AG10803 (cell line): Measurements from ENCODE around the gene FAM114A2.

Source experiments
- DNase-seq: peaks from one replicate; pipeline ENCODE4 v3.0.0; 2010; ENCODE audit warnings: low read depth
- H3K4me3 ChIP-seq: 2 replicates; pipeline ENCODE4 v1.5.1; 2011; ENCODE audit warnings: mild to moderate bottlenecking, low read length, control low read depth
- TF ChIP-seq, protein P1 (sequence below): conservative IDR thresholded peaks from 2 replicates; pipeline ENCODE4 v1.5.1; 2011; ENCODE audit warnings: mild to moderate bottlenecking, low read length, control low read depth, inconsistent platforms

Gene FAM114A2

DNA sequence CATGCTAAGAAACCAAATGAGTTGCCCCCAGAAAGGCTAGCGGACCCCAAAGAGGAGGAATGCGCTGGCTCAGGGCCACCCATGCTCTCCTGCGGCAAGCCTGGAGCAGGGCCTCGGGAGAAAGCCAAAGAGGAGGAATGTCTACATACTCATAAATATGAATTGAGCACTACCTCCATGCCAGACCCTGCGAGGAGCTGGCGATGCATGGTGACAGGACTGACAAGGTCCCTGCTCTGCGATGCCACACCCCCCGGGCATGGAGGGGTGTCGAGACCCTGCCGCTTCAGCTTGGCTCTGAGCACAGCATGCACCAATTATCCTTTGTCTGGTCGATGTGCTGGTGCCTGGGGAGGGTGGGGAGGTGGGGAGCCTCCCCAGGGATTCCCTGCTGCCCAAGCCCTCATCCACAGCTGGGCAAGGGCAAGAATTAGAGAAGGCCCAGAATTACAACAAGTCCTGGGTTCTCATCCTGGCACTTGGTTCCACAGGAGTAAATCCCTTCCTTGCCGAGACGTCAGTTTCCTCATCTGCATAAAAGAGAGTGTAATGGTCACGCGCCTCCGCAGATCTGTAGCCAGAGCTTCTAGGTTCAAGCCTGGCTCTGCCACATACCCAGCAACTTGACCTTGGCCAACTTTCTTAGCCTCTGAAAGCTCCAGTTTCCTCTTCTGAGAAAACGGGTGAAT is 74.4 kb downstream of the FAM114A2 start:
- TF ChIP-seq, protein P1, sequence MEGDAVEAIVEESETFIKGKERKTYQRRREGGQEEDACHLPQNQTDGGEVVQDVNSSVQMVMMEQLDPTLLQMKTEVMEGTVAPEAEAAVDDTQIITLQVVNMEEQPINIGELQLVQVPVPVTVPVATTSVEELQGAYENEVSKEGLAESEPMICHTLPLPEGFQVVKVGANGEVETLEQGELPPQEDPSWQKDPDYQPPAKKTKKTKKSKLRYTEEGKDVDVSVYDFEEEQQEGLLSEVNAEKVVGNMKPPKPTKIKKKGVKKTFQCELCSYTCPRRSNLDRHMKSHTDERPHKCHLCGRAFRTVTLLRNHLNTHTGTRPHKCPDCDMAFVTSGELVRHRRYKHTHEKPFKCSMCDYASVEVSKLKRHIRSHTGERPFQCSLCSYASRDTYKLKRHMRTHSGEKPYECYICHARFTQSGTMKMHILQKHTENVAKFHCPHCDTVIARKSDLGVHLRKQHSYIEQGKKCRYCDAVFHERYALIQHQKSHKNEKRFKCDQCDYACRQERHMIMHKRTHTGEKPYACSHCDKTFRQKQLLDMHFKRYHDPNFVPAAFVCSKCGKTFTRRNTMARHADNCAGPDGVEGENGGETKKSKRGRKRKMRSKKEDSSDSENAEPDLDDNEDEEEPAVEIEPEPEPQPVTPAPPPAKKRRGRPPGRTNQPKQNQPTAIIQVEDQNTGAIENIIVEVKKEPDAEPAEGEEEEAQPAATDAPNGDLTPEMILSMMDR, result no peak
- DNase-seq, result no peak
- H3K4me3 ChIP-seq, result no peak overlapping the region

DNA sequence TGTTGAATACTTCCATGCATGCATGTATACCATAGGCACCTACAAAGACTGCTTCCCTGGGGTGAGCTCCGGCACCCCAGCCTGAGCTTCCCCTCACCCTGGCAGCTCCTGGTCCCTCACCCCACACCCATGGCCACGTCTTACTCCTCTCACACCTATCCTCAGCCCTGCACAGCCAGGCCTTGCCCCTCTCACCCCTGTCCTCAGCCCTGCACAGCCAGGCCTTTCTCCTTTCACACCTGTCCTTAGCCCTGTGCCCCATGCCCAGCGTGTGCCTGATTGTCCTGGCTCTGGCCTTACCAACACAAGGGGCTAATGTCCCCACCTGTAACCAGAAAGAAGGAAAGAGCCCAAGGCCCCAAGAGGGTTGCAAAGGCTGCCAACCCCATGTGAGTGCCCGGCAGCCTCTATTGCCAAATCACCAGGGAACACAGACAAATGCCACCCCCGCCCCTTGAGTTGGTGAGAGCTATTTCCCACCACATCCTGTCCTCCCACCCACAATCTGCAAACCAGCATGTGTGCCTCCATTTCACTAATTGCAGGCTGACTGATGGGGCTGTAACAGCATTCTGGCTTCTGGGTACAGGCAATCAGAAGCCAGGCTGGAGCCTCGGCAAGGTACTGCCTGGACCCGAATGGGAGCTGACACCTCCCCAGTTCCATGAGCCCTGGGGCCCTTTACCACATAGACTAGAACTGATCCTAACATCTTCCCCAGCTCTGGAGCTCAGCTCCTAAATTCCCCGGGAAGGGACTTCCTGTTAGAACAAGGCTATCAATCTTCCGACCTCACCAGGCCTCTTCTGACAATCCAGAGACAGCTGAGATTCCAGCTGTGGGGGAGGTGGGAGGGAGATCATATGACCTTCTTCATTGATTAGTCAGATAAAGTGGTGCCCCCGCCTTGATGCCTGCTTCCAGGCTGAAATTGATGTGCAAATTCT is 78.2 kb downstream of the FAM114A2 start:
- DNase-seq, result peak; percentile 69
- TF ChIP-seq, protein P1, result no peak
- no peak overlapping the region for H3K4me3 ChIP-seq

DNA sequence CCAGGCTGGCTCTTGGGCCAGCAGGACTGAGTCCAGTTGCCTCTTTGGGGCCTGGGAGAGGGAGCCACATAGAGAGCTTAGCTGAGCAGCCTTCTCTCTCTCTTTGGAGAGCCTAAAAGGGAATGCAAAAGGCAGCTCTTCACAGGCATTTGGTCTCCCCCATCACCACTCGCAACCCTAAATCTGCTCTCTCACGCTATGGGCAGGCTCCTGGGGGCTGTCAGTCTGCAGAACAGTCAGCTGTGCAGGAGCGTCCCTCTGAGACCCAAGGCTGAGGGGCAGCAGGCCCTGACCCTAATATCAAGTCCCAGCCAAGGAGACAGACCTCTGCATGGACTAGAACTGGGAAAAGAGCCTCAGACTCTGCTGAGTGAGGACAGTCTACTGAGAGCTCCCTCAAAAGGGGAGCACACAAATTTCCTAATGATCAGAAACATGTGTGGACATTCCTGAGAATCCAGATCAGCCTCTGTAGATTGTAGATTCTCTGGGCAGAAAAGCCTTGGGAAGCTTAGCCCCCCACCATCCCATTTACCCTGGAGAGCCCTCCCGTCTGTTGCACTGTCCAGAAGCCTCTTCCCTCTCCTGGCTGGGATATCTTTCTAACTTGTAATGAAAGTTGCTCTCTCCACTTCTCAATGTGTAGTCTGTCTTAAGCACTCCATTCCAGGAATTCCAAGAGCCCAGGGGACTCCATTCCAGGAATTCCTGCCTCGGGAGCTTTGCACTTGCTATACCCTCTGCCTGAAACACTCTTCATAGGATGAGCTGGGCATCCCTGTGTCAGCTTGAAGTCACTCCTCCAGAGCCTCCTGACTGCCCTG is 79.4 kb downstream of the FAM114A2 start:
- no peak overlapping the region for H3K4me3 ChIP-seq
- DNase-seq, result peak; percentile 94

DNA sequence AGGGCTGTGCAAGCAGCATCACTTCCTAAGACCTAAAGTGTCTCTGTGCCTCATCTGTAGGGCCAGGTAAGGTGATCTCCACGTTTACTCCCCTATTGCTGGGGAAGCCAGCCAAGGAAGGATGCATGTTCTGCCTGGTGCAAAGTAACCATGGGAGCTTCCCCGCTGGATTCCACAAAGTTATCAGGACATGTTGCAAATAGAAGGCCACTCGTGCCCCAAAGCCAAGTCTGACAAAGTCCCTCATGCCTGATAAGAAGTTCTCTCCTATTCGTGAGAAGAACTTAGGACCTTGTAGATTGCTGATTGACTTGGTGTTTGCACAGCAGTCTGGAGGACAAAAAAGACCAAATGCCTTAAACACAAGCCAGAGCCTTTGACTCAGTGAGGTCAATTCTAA is 81.5 kb downstream of the FAM114A2 start:
- DNase-seq, result no peak
- H3K4me3 ChIP-seq, result no peak overlapping the region
- TF ChIP-seq, protein P1, result no peak

More for the DNA sequence above, 79.4 kb downstream of the FAM114A2 start:
- TF ChIP-seq, protein P1, result 0 out of 2 replicates have a peak, but pooled peaks have one; percentile 21

DNA sequence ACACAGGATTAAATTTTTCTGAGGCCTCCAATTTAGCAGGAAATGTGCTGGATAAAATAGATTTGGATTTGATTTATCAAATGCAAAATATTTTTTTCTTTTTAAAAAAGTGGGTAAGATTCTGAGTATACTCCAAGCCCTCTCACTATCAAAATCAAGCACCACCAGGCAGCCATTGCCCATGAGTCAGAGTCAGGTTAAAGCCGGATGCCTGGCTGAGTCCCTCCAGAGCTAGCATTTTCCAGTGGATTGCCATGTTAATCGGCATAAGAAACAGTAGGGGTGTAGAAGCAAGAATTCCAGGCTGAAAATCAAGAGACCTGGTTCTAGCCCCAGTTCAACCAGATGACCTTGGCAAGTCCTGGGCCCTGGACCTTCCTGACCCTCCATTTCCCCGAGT is 85.3 kb downstream of the FAM114A2 start:
- peak; percentile 25 for DNase-seq
- no peak overlapping the region for H3K4me3 ChIP-seq
- TF ChIP-seq, protein P1, result no peak

DNA sequence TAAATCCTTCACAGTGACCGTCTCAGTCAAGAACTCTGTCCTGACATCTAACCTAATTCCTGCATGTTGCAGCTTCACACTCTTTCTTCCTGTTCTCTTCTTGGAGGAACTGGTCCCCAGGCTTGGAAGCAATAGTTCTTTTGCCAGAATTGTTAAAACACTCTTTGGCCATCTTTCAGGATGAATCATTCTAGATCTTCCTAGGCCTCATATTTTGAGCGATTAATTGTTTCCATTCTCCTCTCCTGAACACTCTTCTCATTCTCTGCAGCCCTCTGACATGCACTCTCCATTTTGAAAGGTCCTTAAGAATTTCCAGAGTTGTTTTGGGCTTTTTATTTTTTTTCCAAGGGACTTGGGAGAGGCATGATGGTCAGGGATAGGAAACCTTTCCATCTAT is 85.8 kb downstream of the FAM114A2 start:
- TF ChIP-seq, protein P1, result no peak
- DNase-seq, result peak; percentile 84
- H3K4me3 ChIP-seq, result no peak overlapping the region
